ENCODE results near the gene THAP8. TPM values are rescaled to one million over a fixed set of nuclear protein-coding genes. Genes with fewer than 3 reads are reported as not detected.
A peak's percentile ranks its signal among the peaks of the same experiment; 100 is the strongest.

The THAP8 gene
- total and polyA plus RNA-seq, 2 of the 13 experiments (the other 11 are each of a cell fraction or from before 2014, with no cell fraction given), result 1.7 to 3.7 TPM

DNA sequence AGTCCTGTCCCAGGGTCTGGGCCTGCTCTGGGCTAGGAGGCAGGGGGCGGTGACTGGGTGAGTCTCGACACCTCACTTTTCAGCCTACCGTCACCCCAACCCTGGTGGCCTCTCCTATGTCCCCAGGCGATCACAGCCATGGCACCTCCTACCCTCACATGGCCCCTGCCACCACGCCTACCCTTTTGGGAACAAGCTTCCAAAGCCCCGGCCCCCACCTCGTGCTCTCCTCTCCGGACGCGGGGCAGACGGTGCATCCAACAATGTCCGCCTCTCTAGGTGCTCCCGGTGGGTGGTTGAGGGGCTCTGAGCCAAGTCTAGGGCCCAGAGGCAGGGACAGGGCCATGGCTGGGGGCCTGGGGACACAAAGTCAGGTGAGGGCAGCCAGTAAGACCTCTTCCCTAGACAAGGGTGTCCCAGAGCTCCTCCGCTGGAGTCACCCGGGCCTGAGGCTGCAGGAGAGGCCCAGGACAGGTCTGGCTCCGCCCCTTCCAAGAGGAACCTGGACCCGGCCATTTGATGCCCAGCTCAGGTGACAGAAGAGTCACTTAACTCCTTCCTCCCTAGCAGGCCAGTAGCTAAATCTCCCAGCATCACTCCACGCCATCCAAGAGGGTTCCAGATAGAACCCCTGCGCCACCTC, 45.6 kb downstream of the THAP8 start, which contains the start of gene SYNE4 (continued):
- TF ChIP-seq MLXIP (CRISPR knock-in tag; IDR thresholded peaks at IDR 0.05; ENCODE audit: borderline replicate concordance) (no peak), RFX5 (IDR thresholded peaks at IDR 0.05; ENCODE audit: low read depth, low read length) (no peak), ZSCAN29 (CRISPR knock-in tag; conservative IDR thresholded peaks at IDR 0.05) (no peak; the same call in 1 of the 2 replicates), TOPORS (CRISPR knock-in tag; IDR thresholded peaks at IDR 0.05) (no peak), U2AF2 (IDR thresholded peaks at IDR 0.05; ENCODE audit: low read depth, low read length) (no peak), SP1 (IDR thresholded peaks at IDR 0.05) (no peak), SP1 (CRISPR knock-in tag; IDR thresholded peaks at IDR 0.05) (peak; percentile 47; the same call in 1 of the 2 replicates), MED13 (CRISPR knock-in tag; IDR thresholded peaks at IDR 0.05) (no peak), MEF2D (CRISPR knock-in tag; IDR thresholded peaks at IDR 0.05) (0 out of 2 replicates have a peak, but pooled peaks have one; percentile 58), ISL2 (CRISPR knock-in tag; IDR thresholded peaks at IDR 0.05) (no peak), ZNF503 (CRISPR knock-in tag; IDR thresholded peaks at IDR 0.05) (no peak), MYNN (CRISPR knock-in tag; IDR thresholded peaks at IDR 0.05; ENCODE audit: low read depth) (no peak), MTA1 (CRISPR knock-in tag; IDR thresholded peaks at IDR 0.05; ENCODE audit: borderline replicate concordance) (no peak), ZNF350 (CRISPR knock-in tag; IDR thresholded peaks at IDR 0.05; ENCODE audit: borderline replicate concordance, low read depth) (0 out of 2 replicates have a peak, but pooled peaks have one; percentile 63), SIN3B (IDR thresholded peaks at IDR 0.05; ENCODE audit: low read length) (no peak), MYC (CRISPR knock-in tag; IDR thresholded peaks at IDR 0.05; ENCODE audit: borderline replicate concordance) (peak; percentile 79), SSRP1 (CRISPR knock-in tag; IDR thresholded peaks at IDR 0.05) (no peak), MBNL3 (CRISPR knock-in tag; conservative IDR thresholded peaks at IDR 0.05) (no peak), ZNF749 (CRISPR knock-in tag; IDR thresholded peaks at IDR 0.05; ENCODE audit: borderline replicate concordance) (no peak), JARID2 (CRISPR knock-in tag; IDR thresholded peaks at IDR 0.05; ENCODE audit: insufficient replicate concordance) (no peak), IRF2 (CRISPR knock-in tag; IDR thresholded peaks at IDR 0.05) (0 out of 2 replicates have a peak, but pooled peaks have one; percentile 15)
- TF ChIP-seq, protein P1, sequence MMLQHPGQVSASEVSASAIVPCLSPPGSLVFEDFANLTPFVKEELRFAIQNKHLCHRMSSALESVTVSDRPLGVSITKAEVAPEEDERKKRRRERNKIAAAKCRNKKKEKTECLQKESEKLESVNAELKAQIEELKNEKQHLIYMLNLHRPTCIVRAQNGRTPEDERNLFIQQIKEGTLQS (CRISPR knock-in tag; IDR thresholded peaks at IDR 0.05), result no peak
- TF ChIP-seq, protein P2, sequence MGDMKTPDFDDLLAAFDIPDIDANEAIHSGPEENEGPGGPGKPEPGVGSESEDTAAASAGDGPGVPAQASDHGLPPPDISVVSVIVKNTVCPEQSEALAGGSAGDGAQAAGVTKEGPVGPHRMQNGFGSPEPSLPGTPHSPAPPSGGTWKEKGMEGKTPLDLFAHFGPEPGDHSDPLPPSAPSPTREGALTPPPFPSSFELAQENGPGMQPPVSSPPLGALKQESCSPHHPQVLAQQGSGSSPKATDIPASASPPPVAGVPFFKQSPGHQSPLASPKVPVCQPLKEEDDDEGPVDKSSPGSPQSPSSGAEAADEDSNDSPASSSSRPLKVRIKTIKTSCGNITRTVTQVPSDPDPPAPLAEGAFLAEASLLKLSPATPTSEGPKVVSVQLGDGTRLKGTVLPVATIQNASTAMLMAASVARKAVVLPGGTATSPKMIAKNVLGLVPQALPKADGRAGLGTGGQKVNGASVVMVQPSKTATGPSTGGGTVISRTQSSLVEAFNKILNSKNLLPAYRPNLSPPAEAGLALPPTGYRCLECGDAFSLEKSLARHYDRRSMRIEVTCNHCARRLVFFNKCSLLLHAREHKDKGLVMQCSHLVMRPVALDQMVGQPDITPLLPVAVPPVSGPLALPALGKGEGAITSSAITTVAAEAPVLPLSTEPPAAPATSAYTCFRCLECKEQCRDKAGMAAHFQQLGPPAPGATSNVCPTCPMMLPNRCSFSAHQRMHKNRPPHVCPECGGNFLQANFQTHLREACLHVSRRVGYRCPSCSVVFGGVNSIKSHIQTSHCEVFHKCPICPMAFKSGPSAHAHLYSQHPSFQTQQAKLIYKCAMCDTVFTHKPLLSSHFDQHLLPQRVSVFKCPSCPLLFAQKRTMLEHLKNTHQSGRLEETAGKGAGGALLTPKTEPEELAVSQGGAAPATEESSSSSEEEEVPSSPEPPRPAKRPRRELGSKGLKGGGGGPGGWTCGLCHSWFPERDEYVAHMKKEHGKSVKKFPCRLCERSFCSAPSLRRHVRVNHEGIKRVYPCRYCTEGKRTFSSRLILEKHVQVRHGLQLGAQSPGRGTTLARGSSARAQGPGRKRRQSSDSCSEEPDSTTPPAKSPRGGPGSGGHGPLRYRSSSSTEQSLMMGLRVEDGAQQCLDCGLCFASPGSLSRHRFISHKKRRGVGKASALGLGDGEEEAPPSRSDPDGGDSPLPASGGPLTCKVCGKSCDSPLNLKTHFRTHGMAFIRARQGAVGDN (CRISPR knock-in tag; IDR thresholded peaks at IDR 0.05), result peak; percentile 94
